H54 (cell line): ENCODE data around the gene FGR.

Experiments
- DNase-seq: peaks from one replicate; pipeline ENCODE4 v3.0.0; 2011; ENCODE audit warnings: low spot score, mixed read lengths; ENCODE audit not compliant: insufficient read length
- FAIRE-seq: peaks from 3 replicates; lab custom pipeline; 2011; peaks lifted over from hg19 to GRCh38; lab: Jason Lieb, UNC
- POLR2A ChIP-seq: IDR thresholded peaks from 2 replicates; pipeline ENCODE4 v1.6.1; 2011; ENCODE audit warnings: low read depth, mild to moderate bottlenecking, low read length

FGR gene

GRCh38 chr1:27666294-27666693 is 31.3 kb upstream of the FGR start:
- no peak for TF ChIP-seq POLR2A
- no peak for DNase-seq
- no peak for FAIRE-seq

GRCh38 chr1:27665016-27665651 is 30.1 kb upstream of the FGR start:
- TF ChIP-seq POLR2A, result no peak
- DNase-seq (no peak), FAIRE-seq (no peak)

GRCh38 chr1:27664291-27664690 is 29.3 kb upstream of the FGR start:
- no peak for TF ChIP-seq POLR2A
- no peak for FAIRE-seq
- DNase-seq, result no peak

- FAIRE-seq, result peak; percentile 11
- DNase-seq, result peak; percentile 47
Observed at GRCh38 chr1:27662707-27663393, 27.9 kb upstream of the FGR start.

GRCh38 chr1:27662261-27662660 is 27.3 kb upstream of the FGR start:
- no peak for DNase-seq
- no peak for FAIRE-seq
- no peak for TF ChIP-seq POLR2A

More at GRCh38 chr1:27662707-27663393, 27.9 kb upstream of the FGR start:
- TF ChIP-seq POLR2A, result no peak

GRCh38 chr1:27661412-27662075 is 26.6 kb upstream of the FGR start:
- FAIRE-seq (no peak), DNase-seq (no peak)
- TF ChIP-seq POLR2A, result no peak

- TF ChIP-seq POLR2A, result no peak
- FAIRE-seq, result no peak
- no peak for DNase-seq
Observed at GRCh38 chr1:27660300-27660835, 25.4 kb upstream of the FGR start.

- DNase-seq (no peak), FAIRE-seq (no peak)
- TF ChIP-seq POLR2A, result no peak
Observed at GRCh38 chr1:27659497-27660299, 24.7 kb upstream of the FGR start.

- DNase-seq, result peak; percentile 61
- no peak for TF ChIP-seq POLR2A
Observed at GRCh38 chr1:27658951-27659496, 24.0 kb upstream of the FGR start.

GRCh38 chr1:27656157-27656893 is 21.3 kb upstream of the FGR start:
- no peak for FAIRE-seq
- peak; percentile 71 for DNase-seq
- no peak for TF ChIP-seq POLR2A

More at GRCh38 chr1:27658951-27659496, 24.0 kb upstream of the FGR start:
- peak; percentile 82 for FAIRE-seq

- TF ChIP-seq POLR2A, result no peak
- FAIRE-seq (no peak), DNase-seq (no peak)
Observed at GRCh38 chr1:27655151-27655937, 20.4 kb upstream of the FGR start.
